ENCODE results near the gene CRTC2. TPM values are rescaled to one million over a fixed set of nuclear protein-coding genes. Genes with fewer than 3 reads are reported as not detected.
A peak's percentile ranks its signal among the peaks of the same experiment; 100 is the strongest.

The CRTC2 gene
- total RNA-seq, 2 donors from 2014 or later: 35.5 to 40.9 TPM

DNA sequence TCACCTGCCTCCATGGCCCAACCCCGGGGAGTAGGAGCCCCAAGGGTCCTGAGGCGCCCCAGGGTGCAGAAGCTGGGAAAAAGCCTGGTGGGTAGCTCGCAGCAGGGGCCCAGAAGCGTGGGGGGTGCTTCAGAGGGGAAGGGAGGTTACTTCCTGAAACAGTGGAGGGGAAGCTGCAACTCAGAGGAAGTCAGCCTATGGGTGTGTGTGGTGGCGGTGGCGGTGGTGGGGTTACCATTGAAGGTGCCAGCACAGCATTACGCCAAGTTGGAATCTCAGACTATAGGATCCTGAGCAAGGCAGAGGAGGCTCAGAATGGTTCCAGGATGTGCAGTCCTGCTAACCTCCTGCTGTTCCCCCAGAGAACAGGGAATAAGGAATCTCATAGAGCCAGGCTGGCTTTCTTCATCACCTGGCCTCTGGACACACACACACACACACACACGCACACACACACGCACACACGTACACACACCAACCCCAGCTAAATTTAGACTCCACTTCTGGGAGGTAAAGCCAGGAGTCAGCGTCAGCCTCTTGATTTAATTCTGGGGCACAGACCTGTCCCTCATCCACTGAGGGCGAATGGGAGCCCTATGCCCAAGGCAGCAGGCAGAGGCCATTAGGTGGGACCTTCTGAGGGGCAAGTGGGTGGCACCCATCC lies 13.1 kb downstream of the CRTC2 start:
- no peaks in the 10 kb centered on the region for H3K27me3 Mint-ChIP-seq (ENCODE audit: insufficient read depth)
- H3K4me1 Mint-ChIP-seq: peaks cover 4% of the 10 kb centered on the region
- peak overlapping the region; percentile 78 for H3K4me3 Mint-ChIP-seq
- no peaks in the 10 kb centered on the region for H3K9me3 Mint-ChIP-seq
- peak overlapping the region; percentile 62 for H3K9ac ChIP-seq (ENCODE audit: extremely low read depth, low read length, poor library complexity, severe bottlenecking)
- H3K36me3 Mint-ChIP-seq (ENCODE audit: low read depth): peaks cover 33% of the 10 kb centered on the region
- no peaks in the 10 kb centered on the region for H3K27me3 ChIP-seq (ENCODE audit: control insufficient read depth, insufficient read depth, low read length, poor library complexity, severe bottlenecking)
- H3K27ac ChIP-seq (ENCODE audit: low read depth, low read length): no peak overlapping the region
- DNase-seq: no peak
- H3K4me1 ChIP-seq (ENCODE audit: control insufficient read depth, insufficient read depth, low read length): no peaks in the 10 kb centered on the region
- 61 to 68% methylated on average over 6 to 12 of the region's 12 CpGs for WGBS, 2 experiments (ENCODE audit: insufficient coverage in 1 of 2, insufficient read length in 1 of 2)
- H3K9me3 ChIP-seq (ENCODE audit: control insufficient read depth, low read length): no peaks in the 10 kb centered on the region
- H3K4me3 ChIP-seq (ENCODE audit: low read length): peak overlapping the region; percentile 92
- TF ChIP-seq, protein P1, sequence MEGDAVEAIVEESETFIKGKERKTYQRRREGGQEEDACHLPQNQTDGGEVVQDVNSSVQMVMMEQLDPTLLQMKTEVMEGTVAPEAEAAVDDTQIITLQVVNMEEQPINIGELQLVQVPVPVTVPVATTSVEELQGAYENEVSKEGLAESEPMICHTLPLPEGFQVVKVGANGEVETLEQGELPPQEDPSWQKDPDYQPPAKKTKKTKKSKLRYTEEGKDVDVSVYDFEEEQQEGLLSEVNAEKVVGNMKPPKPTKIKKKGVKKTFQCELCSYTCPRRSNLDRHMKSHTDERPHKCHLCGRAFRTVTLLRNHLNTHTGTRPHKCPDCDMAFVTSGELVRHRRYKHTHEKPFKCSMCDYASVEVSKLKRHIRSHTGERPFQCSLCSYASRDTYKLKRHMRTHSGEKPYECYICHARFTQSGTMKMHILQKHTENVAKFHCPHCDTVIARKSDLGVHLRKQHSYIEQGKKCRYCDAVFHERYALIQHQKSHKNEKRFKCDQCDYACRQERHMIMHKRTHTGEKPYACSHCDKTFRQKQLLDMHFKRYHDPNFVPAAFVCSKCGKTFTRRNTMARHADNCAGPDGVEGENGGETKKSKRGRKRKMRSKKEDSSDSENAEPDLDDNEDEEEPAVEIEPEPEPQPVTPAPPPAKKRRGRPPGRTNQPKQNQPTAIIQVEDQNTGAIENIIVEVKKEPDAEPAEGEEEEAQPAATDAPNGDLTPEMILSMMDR (conservative IDR thresholded peaks at IDR 0.05): no peak
- peak overlapping the region; percentile 70 for H3K27ac Mint-ChIP-seq
- H3K36me3 ChIP-seq (ENCODE audit: control insufficient read depth, insufficient read depth, low read length): peaks cover 40% of the 10 kb centered on the region

DNA sequence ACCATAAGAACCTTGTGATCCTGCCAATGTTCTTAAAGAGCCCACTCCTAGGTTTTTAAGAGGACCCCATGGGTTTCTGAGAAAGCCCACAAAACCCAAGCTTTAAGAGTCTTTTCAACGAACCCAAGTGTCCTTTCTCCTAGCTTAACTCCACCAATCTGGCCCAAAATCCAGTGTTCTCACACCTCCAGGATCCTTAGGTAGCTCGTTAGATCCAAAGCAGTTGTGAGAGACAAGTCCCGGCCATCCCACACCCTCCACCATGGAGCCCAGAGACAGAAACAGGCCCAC lies 13.6 kb downstream of the CRTC2 start:
- H3K4me3 Mint-ChIP-seq: peak overlapping the region; percentile 78
- peaks cover 38% of the 10 kb centered on the region for H3K36me3 ChIP-seq (ENCODE audit: control insufficient read depth, insufficient read depth, low read length)
- no peak overlapping the region for H3K27ac ChIP-seq (ENCODE audit: low read depth, low read length)
- TF ChIP-seq, protein P1 (conservative IDR thresholded peaks at IDR 0.05): no peak
- no peak overlapping the region for H3K9ac ChIP-seq (ENCODE audit: extremely low read depth, low read length, poor library complexity, severe bottlenecking)
- peaks cover 35% of the 10 kb centered on the region for H3K36me3 Mint-ChIP-seq (ENCODE audit: low read depth)
- H3K4me1 ChIP-seq (ENCODE audit: control insufficient read depth, insufficient read depth, low read length): no peaks in the 10 kb centered on the region
- H3K27me3 ChIP-seq (ENCODE audit: control insufficient read depth, insufficient read depth, low read length, poor library complexity, severe bottlenecking): no peaks in the 10 kb centered on the region
- H3K27me3 Mint-ChIP-seq (ENCODE audit: insufficient read depth): no peaks in the 10 kb centered on the region
- no peaks in the 10 kb centered on the region for H3K9me3 Mint-ChIP-seq
- H3K27ac Mint-ChIP-seq: peak overlapping the region; percentile 52
- no peak for DNase-seq
- 75 to 96% methylated on average over 1 to 3 of the region's 3 CpGs for WGBS, 2 experiments (ENCODE audit: insufficient coverage in 1 of 2, insufficient read length in 1 of 2)
- H3K9me3 ChIP-seq (ENCODE audit: control insufficient read depth, low read length): no peaks in the 10 kb centered on the region
- peak overlapping the region; percentile 92 for H3K4me3 ChIP-seq (ENCODE audit: low read length)
- H3K4me1 Mint-ChIP-seq: peaks cover 4% of the 10 kb centered on the region

DNA sequence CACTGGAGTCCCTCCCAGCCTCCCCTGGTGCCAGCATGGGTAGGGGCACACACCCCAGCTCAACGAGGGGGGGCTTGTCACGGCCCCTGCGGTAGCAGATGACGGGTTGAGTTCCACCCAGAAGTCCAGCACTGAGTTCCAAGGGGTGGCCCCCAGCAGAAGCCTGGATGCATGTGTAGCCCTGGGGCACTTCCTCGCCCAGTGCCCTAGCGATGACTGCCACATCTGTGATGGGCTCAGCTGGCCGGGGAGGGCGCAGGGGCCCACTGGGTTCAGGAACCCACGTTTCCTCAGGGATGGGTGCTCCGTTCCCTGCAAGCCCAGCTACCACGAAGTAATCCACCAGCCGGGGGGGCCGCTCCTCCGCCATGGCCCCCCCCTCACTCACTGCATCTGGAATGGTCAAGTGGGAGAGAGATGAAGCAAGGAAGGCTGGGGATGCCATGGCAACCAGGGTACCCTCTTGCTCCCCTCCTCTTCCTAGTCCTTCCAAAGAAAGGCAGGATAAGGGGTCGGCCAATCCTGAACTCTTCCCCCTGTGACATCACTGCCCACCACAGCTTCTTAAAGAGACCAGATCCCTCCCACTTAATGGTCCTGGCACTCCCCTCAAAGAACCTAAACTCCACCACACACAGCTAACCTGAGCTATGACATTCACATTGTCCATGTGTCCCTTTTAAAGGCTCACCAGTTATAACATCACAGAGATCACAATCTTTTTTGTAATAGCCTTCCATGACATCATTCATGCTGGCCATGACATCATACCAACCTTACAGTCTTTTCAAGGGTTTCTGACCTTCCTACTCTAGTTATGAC lies 14.2 kb downstream of the CRTC2 start:
- TF ChIP-seq, protein P1 (conservative IDR thresholded peaks at IDR 0.05): no peak
- peaks cover 4% of the 10 kb centered on the region for H3K4me1 Mint-ChIP-seq
- peak overlapping the region; percentile 78 for H3K4me3 Mint-ChIP-seq
- no peak overlapping the region for H3K9ac ChIP-seq (ENCODE audit: extremely low read depth, low read length, poor library complexity, severe bottlenecking)
- H3K27ac ChIP-seq (ENCODE audit: low read depth, low read length): no peak overlapping the region
- no peaks in the 10 kb centered on the region for H3K4me1 ChIP-seq (ENCODE audit: control insufficient read depth, insufficient read depth, low read length)
- DNase-seq: no peak
- WGBS, 2 experiments (ENCODE audit: insufficient coverage in 1 of 2, insufficient read length in 1 of 2): 94% methylated on average over 8 to 15 of the region's 15 CpGs
- no peak overlapping the region for H3K27ac Mint-ChIP-seq
- H3K36me3 ChIP-seq (ENCODE audit: control insufficient read depth, insufficient read depth, low read length): peaks cover 36% of the 10 kb centered on the region
- H3K4me3 ChIP-seq (ENCODE audit: low read length): peak overlapping the region; percentile 92
- no peaks in the 10 kb centered on the region for H3K9me3 ChIP-seq (ENCODE audit: control insufficient read depth, low read length)
- peaks cover 40% of the 10 kb centered on the region for H3K36me3 Mint-ChIP-seq (ENCODE audit: low read depth)
- H3K9me3 Mint-ChIP-seq: no peaks in the 10 kb centered on the region
- H3K27me3 ChIP-seq (ENCODE audit: control insufficient read depth, insufficient read depth, low read length, poor library complexity, severe bottlenecking): no peaks in the 10 kb centered on the region
- H3K27me3 Mint-ChIP-seq (ENCODE audit: insufficient read depth): no peaks in the 10 kb centered on the region

All from endodermal cell (in vitro differentiated cells).